ENCODE data around the gene PALMD. TPM values are rescaled to one million over a fixed set of nuclear protein-coding genes. Genes with fewer than 3 reads are reported as not detected.

Gene PALMD
- total and polyA plus RNA-seq, 2 donors (not counting 1 experiment from before 2014, with no cell fraction given) = not detected

- TF ChIP-seq EZH2 (IDR thresholded peaks at IDR 0.05; ENCODE audit: borderline replicate concordance, insufficient read depth, low read depth, low read length, poor library complexity, severe bottlenecking) (no peak), CTCF (IDR thresholded peaks at IDR 0.05) (peak; percentile 55)
- intact Hi-C loops (cut with micrococcal nuclease) = loop anchor here (5.0 kb wide), 1 partner anchor 893 kb away; no protein-coding TSS in a partner anchor
- no peaks in the 10 kb centered on the region for H3K4me1 ChIP-seq (ENCODE audit: control insufficient read depth in 2 of 2, insufficient read depth in 2 of 2, low read length in 2 of 2)
- peaks cover 4% of the 10 kb centered on the region for H3K27me3 Mint-ChIP-seq
- ChIA-PET CTCF (interaction anchor here (0.9 to 2.4 kb wide), 7 partner anchors 9 to 504 kb away, joined by 3 to 14 read pairs (median 6); no protein-coding TSS in a partner anchor), POLR2A (no interaction called here)
- H3K9ac ChIP-seq (ENCODE audit: low read length) = no peak overlapping the region
- H4K20me1 ChIP-seq (ENCODE audit: control insufficient read depth, insufficient read depth, low read length, poor library complexity, severe bottlenecking) = no peaks in the 10 kb centered on the region
- ATAC-seq (ENCODE audit: low read depth) (peak; percentile 45), DNase-seq (peak; percentile 31)
- H3K4me3 ChIP-seq (ENCODE audit: control extremely low read depth in 1 of 5, extremely low read depth in 1 of 5, insufficient read depth in 1 of 5, low read depth in 2 of 5, low read length in 4 of 5) = no peak overlapping the region
- H3K79me2 ChIP-seq (ENCODE audit: control insufficient read depth, insufficient read depth, low read length) = no peaks in the 10 kb centered on the region
- H3K4me2 ChIP-seq (replicated peaks; ENCODE audit: low read depth, low read length, poor library complexity, severe bottlenecking) = no peak overlapping the region
- no peaks in the 10 kb centered on the region for H3K9me3 ChIP-seq (ENCODE audit: control extremely low read depth in 1 of 3, control insufficient read depth in 2 of 3, insufficient read depth in 1 of 3, low read length in 2 of 3)
- H3K4me3 Mint-ChIP-seq = no peak overlapping the region
- H3K27me3 ChIP-seq (replicated peaks in 1 of 4; ENCODE audit: control extremely low read depth in 1 of 4, control insufficient read depth in 3 of 4, insufficient read depth in 4 of 4, low read length in 3 of 4) = no peaks in the 10 kb centered on the region
- WGBS (ENCODE audit: insufficient coverage) = 62% methylated on average over 5 of the region's 6 CpGs
- H3K27ac ChIP-seq (ENCODE audit: low read length in 2 of 2) = no peak overlapping the region
- no peaks in the 10 kb centered on the region for H3K9me3 Mint-ChIP-seq (ENCODE audit: insufficient read depth)
- H3K4me1 Mint-ChIP-seq = no peaks in the 10 kb centered on the region
- H3K27ac Mint-ChIP-seq = no peak overlapping the region
- no peak overlapping the region for H2AFZ ChIP-seq (ENCODE audit: insufficient read depth, low read depth, low read length, poor library complexity, severe bottlenecking)
- H3K36me3 ChIP-seq (replicated peaks in 1 of 2; ENCODE audit: control extremely low read depth in 1 of 2, control insufficient read depth in 1 of 2, extremely low read depth in 1 of 2, insufficient read depth in 2 of 2, low read length in 1 of 2) = no peaks in the 10 kb centered on the region
Observed at GRCh38 chr1:99685516-99686180, 39.7 kb downstream of the PALMD start.

DNA sequence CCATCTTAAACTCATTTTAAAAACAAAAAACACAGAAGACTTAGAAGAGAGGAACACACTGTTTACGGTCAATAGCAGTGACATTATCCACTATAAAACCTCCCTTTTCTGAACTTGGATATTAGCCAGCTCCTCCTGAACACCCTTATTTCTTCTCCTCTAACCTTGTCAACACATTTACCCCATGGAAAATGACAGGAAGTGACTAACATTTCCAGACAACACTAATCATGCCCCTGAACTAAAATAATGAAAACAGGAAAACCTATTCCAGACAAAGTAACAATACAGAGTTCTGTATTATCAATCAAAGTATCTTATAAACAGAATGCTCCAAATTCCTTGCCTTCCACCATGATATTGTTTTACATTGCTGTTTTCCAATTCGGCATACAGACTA lies 45.3 kb downstream of the PALMD start:
- no peaks in the 10 kb centered on the region for H3K4me1 Mint-ChIP-seq
- Histone ChIP-seq H3K4me3 (ENCODE audit: control extremely low read depth in 1 of 5, extremely low read depth in 1 of 5, insufficient read depth in 1 of 5, low read depth in 2 of 5, low read length in 4 of 5) (no peak overlapping the region), H3K36me3 (replicated peaks in 1 of 2; ENCODE audit: control extremely low read depth in 1 of 2, control insufficient read depth in 1 of 2, extremely low read depth in 1 of 2, insufficient read depth in 2 of 2, low read length in 1 of 2) (no peaks in the 10 kb centered on the region), H3K27me3 (replicated peaks in 1 of 4; ENCODE audit: control extremely low read depth in 1 of 4, control insufficient read depth in 3 of 4, insufficient read depth in 4 of 4, low read length in 3 of 4) (no peaks in the 10 kb centered on the region), H4K20me1 (ENCODE audit: control insufficient read depth, insufficient read depth, low read length, poor library complexity, severe bottlenecking) (no peaks in the 10 kb centered on the region), H3K4me2 (replicated peaks; ENCODE audit: low read depth, low read length, poor library complexity, severe bottlenecking) (no peak overlapping the region), H3K4me1 (ENCODE audit: control insufficient read depth in 2 of 2, insufficient read depth in 2 of 2, low read length in 2 of 2) (no peaks in the 10 kb centered on the region), H3K79me2 (ENCODE audit: control insufficient read depth, insufficient read depth, low read length) (no peaks in the 10 kb centered on the region), H3K9ac (ENCODE audit: low read length) (no peak overlapping the region), H3K9me3 (ENCODE audit: control extremely low read depth in 1 of 3, control insufficient read depth in 2 of 3, insufficient read depth in 1 of 3, low read length in 2 of 3) (no peaks in the 10 kb centered on the region), H2AFZ (ENCODE audit: insufficient read depth, low read depth, low read length, poor library complexity, severe bottlenecking) (no peak overlapping the region), H3K27ac (ENCODE audit: low read length in 2 of 2) (no peak overlapping the region)
- peaks cover 22% of the 10 kb centered on the region for H3K27me3 Mint-ChIP-seq
- WGBS (ENCODE audit: insufficient coverage) = 89% methylated on average over 1 of the region's 2 CpGs
- no peak overlapping the region for H3K27ac Mint-ChIP-seq
- no peaks in the 10 kb centered on the region for H3K9me3 Mint-ChIP-seq (ENCODE audit: insufficient read depth)
- TF ChIP-seq CTCF (IDR thresholded peaks at IDR 0.05) (no peak), EZH2 (IDR thresholded peaks at IDR 0.05; ENCODE audit: borderline replicate concordance, insufficient read depth, low read depth, low read length, poor library complexity, severe bottlenecking) (no peak)
- DNase-seq (no peak), ATAC-seq (ENCODE audit: low read depth) (no peak)
- POLR2A ChIA-PET = no interaction called here
- H3K4me3 Mint-ChIP-seq = no peak overlapping the region
- CTCF ChIA-PET = interaction anchor here (1.1 kb wide), 1 partner anchor 15 kb away, joined by 3 read pairs; no protein-coding TSS in a partner anchor
- intact Hi-C loops (cut with micrococcal nuclease) = no loop called here
